Stimulated activated CD8-positive, alpha-beta memory T cell treated with anti-CD3 and anti-CD28 coated beads, Interleukin-15, amount 100 ng/mL, for 4 hours (primary cell): Measurements from ENCODE around the gene TEX9.

Experiments used
- DNase-seq, 2 donors: peaks; one replicate each; pipeline ENCODE4 v3.0.0-alpha.2; 2020; ENCODE audit warnings: low read depth in 2 of 2

TEX9 gene

GRCh38 chr15:56445746-56446145, 80.5 kb downstream of the TEX9 start:
- no peak for DNase-seq

GRCh38 chr15:56454836-56455235, 89.6 kb downstream of the TEX9 start:
- no peak for DNase-seq

GRCh38 chr15:56456229-56456628, 91.0 kb downstream of the TEX9 start:
- DNase-seq, result no peak

GRCh38 chr15:56459096-56459495, 93.9 kb downstream of the TEX9 start:
- DNase-seq, result no peak

GRCh38 chr15:56460071-56460470, 94.8 kb downstream of the TEX9 start:
- no peak for DNase-seq

- no peak for DNase-seq
Measured at GRCh38 chr15:56460947-56461346, 95.7 kb downstream of the TEX9 start.

- DNase-seq, result peak; percentile 5 to 27
Measured at GRCh38 chr15:56464893-56465520, 99.8 kb downstream of the TEX9 start, which contains the start of gene MNS1. MNS1 (minus strand) TSS chr15:56465137; CDS start chr15:56464972, 165 bp downstream.

GRCh38 chr15:56467616-56468015, 102.4 kb downstream of the TEX9 start:
- no peak for DNase-seq

GRCh38 chr15:56468401-56468800, 103.2 kb downstream of the TEX9 start:
- DNase-seq, result no peak

GRCh38 chr15:56469483-56469882, 104.3 kb downstream of the TEX9 start:
- DNase-seq, result no peak

- no peak for DNase-seq
Measured at GRCh38 chr15:56471440-56472069, 106.3 kb downstream of the TEX9 start.

GRCh38 chr15:56472278-56472677, 107.1 kb downstream of the TEX9 start:
- DNase-seq, result no peak

- DNase-seq, result no peak
Measured at GRCh38 chr15:56473017-56473416, 107.8 kb downstream of the TEX9 start.

- no peak for DNase-seq
Measured at GRCh38 chr15:56475351-56475750, 110.1 kb downstream of the TEX9 start.
